ENCODE results near the gene PPM1E.

GRCh38 chr17:58760248-58760647, 4.6 kb downstream of the PPM1E start:
- TF ChIP-seq ZNF274 (IDR thresholded peaks at IDR 0.05; ENCODE audit: low read depth, low read length) (no peak), YY1 (IDR thresholded peaks at IDR 0.05; ENCODE audit: insufficient read depth, insufficient read length) (no peak), SUZ12 (IDR thresholded peaks at IDR 0.05; ENCODE audit: extremely low read depth, insufficient read depth, insufficient read length) (no peak)

Measured in NT2/D1 (cell line).